ENCODE measurements around the gene TNRC6A. TPM values are rescaled to one million over a fixed set of nuclear protein-coding genes. Genes with fewer than 3 reads are reported as not detected.

Gene TNRC6A
- total and polyA plus RNA-seq, 4 experiments from 2014 or later, result 0.88 to 103 (median 63.3) TPM

DNA sequence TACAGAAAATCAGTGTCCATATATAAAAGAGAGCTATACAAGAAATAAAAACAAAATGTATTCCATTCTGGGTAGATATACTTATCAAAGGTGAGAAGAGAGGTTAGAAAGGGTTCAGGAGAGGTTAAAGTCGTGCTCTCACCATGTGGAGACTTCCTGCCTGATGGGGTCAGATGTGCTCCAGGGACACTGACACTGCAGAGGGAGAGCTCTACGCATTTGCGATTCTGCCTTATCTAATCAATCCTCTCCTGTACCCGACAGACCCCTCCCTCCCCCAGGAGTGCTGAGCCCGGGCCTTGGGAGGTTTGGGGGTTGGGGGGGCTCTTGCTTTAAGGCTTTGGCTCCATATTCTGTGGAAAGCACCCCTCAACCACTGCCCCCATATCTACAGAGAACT is 99.7 kb downstream of the TNRC6A start:
- Mint-ChIP-seq H3K4me1 (no peaks in the 10 kb centered on the region), H3K9me3 (no peaks in the 10 kb centered on the region), H3K27me3 (no peaks in the 10 kb centered on the region), H3K36me3 (peaks cover 34 to 40% of the 10 kb centered on the region in 2 donors), H3K4me3 (no peak overlapping the region), H3K27ac (no peak overlapping the region)
- Histone ChIP-seq H3K4me3 (ENCODE audit: low read length in 2 of 2) (no peak overlapping the region), H3K27me3 (ENCODE audit: insufficient read depth, low read length) (no peaks in the 10 kb centered on the region), H3K27ac (ENCODE audit: low read depth, low read length) (no peak overlapping the region), H3K4me1 (ENCODE audit: insufficient read depth, low read length) (no peaks in the 10 kb centered on the region), H3K36me3 (ENCODE audit: insufficient read depth, low read length) (peaks cover 9% of the 10 kb centered on the region), H3K9me3 (ENCODE audit: control insufficient read depth in 1 of 2, low read length in 2 of 2) (no peaks in the 10 kb centered on the region)
- DNase-seq, result no peak
- ChIA-PET CTCF (ENCODE audit: partially characterized antibody) (no interaction called here), POLR2A (ENCODE audit: partially characterized antibody) (no interaction called here)
- intact Hi-C loops (cut with micrococcal nuclease), result no loop called here

DNA sequence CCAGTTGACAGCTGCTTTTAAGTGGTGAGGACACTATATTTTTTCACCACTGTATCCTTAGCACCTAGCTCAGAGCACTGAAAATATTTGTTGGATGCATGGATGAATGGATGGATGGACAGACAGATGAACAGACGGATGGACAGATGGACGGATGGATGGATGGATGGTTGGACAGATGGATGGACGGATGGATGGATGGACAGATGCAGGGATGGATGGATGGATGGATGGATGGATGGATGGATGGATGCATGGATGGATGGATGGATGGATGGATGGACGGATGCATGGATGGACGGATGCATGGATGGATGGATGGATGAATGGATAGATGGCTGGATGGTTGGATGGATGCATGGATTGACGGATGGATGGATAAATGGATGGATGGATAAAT is 103.9 kb downstream of the TNRC6A start:
- no peaks in the 10 kb centered on the region for H3K4me1 ChIP-seq (ENCODE audit: insufficient read depth, low read length)
- Mint-ChIP-seq H3K36me3 (peaks cover 14 to 20% of the 10 kb centered on the region in 2 donors), H3K4me3 (no peak overlapping the region), H3K27me3 (no peaks in the 10 kb centered on the region), H3K9me3 (no peaks in the 10 kb centered on the region), H3K4me1 (no peaks in the 10 kb centered on the region), H3K27ac (no peak overlapping the region)
- POLR2A ChIA-PET (ENCODE audit: partially characterized antibody), result no interaction called here
- H3K9me3 ChIP-seq (ENCODE audit: control insufficient read depth in 1 of 2, low read length in 2 of 2), result no peaks in the 10 kb centered on the region
- H3K27ac ChIP-seq (ENCODE audit: low read depth, low read length), result no peak overlapping the region
- H3K27me3 ChIP-seq (ENCODE audit: insufficient read depth, low read length), result no peaks in the 10 kb centered on the region
- DNase-seq, result no peak
- peaks cover 3% of the 10 kb centered on the region for H3K36me3 ChIP-seq (ENCODE audit: insufficient read depth, low read length)
- CTCF ChIA-PET (ENCODE audit: partially characterized antibody), result no interaction called here
- H3K4me3 ChIP-seq (ENCODE audit: low read length in 2 of 2), result no peak overlapping the region
- intact Hi-C loops (cut with micrococcal nuclease), result no loop called here

DNA sequence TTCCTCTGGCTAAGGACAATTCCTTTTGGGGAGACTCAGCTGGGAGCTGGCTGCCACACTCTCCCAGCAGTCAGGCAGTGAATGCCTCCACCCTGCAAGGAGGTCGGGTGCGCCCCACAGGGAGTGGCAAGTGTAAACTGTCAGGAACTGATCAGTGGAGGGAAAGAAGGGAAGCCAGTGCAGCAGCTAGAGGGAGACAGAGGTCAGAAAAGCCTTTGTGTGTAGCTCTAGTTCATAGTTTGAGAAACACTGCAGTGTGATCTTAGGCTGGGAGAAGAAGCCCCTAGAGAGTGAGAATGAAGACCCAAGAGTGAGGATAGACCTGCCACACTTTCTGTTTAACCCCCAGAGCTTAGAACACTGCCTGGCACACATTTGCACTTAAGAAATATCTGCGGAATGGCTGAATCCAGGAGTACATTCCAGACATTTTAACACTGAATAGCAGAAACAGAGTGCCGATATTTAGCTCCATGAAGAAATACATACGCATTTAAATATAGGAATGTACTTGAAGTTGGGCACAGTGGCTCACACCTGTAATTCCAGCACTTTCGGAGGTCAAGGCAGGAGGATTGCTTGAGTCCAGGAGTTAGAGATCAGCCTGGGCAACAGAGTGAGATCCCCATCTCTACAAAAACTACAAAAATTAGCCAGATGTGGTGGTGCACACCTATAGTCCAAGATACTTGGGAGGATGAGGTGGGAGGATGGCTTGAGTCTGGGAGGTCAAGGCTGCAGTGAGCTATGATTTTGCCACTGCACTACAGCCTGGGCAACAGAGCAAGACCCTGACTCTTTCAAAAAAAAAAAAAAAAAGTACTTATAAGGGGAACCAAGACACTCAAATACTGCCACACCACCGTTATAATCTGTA is 105.2 kb downstream of the TNRC6A start:
- ChIA-PET POLR2A (ENCODE audit: partially characterized antibody) (no interaction called here), CTCF (ENCODE audit: partially characterized antibody) (interaction anchor here (1.1 kb wide), 1 partner anchor 297 kb away, joined by 3 read pairs; no protein-coding TSS in a partner anchor)
- Histone ChIP-seq H3K27ac (ENCODE audit: low read depth, low read length) (no peak overlapping the region), H3K4me1 (ENCODE audit: insufficient read depth, low read length) (no peaks in the 10 kb centered on the region), H3K4me3 (ENCODE audit: low read length in 2 of 2) (no peak overlapping the region), H3K27me3 (ENCODE audit: insufficient read depth, low read length) (no peaks in the 10 kb centered on the region), H3K9me3 (ENCODE audit: control insufficient read depth in 1 of 2, low read length in 2 of 2) (no peaks in the 10 kb centered on the region), H3K36me3 (ENCODE audit: insufficient read depth, low read length) (no peaks in the 10 kb centered on the region)
- no peak for DNase-seq
- no peaks in the 10 kb centered on the region for H3K4me1 Mint-ChIP-seq
- H3K27me3 Mint-ChIP-seq, result no peaks in the 10 kb centered on the region
- no peak overlapping the region for H3K27ac Mint-ChIP-seq
- peaks cover 10 to 20% of the 10 kb centered on the region in 2 donors for H3K36me3 Mint-ChIP-seq
- no peaks in the 10 kb centered on the region for H3K9me3 Mint-ChIP-seq
- H3K4me3 Mint-ChIP-seq, result no peak overlapping the region
- intact Hi-C loops (cut with micrococcal nuclease), result no loop called here

DNA sequence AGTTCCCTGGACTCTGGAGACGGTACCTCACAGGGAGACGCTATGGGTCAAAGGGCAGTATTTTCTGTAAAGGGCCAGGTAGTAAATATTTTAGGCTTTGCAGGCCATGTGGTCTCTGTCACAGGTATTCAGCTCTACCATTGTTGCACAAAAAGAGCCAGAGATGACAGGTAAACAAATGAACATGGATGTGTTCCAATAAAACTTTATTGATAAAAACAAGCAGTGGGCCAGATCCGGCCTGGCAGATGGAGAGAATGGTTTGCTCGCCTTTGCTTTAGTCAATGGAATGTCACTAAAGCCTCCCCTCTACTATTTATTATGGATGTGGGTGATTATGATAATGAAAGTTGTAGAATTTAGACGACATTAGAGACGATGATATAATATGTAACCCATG is 107.4 kb downstream of the TNRC6A start:
- Histone ChIP-seq H3K4me3 (ENCODE audit: low read length in 2 of 2) (no peak overlapping the region), H3K9me3 (ENCODE audit: control insufficient read depth in 1 of 2, low read length in 2 of 2) (no peaks in the 10 kb centered on the region), H3K36me3 (ENCODE audit: insufficient read depth, low read length) (no peaks in the 10 kb centered on the region), H3K27me3 (ENCODE audit: insufficient read depth, low read length) (no peaks in the 10 kb centered on the region), H3K4me1 (ENCODE audit: insufficient read depth, low read length) (no peaks in the 10 kb centered on the region), H3K27ac (ENCODE audit: low read depth, low read length) (no peak overlapping the region)
- CTCF ChIA-PET (ENCODE audit: partially characterized antibody), result no interaction called here
- Mint-ChIP-seq H3K36me3 (peaks cover 10 to 18% of the 10 kb centered on the region in 2 donors), H3K27ac (no peak overlapping the region), H3K9me3 (no peaks in the 10 kb centered on the region), H3K4me3 (no peak overlapping the region), H3K27me3 (no peaks in the 10 kb centered on the region), H3K4me1 (no peaks in the 10 kb centered on the region)
- DNase-seq, result no peak
- POLR2A ChIA-PET (ENCODE audit: partially characterized antibody), result no interaction called here
- intact Hi-C loops (cut with micrococcal nuclease), result no loop called here

DNA sequence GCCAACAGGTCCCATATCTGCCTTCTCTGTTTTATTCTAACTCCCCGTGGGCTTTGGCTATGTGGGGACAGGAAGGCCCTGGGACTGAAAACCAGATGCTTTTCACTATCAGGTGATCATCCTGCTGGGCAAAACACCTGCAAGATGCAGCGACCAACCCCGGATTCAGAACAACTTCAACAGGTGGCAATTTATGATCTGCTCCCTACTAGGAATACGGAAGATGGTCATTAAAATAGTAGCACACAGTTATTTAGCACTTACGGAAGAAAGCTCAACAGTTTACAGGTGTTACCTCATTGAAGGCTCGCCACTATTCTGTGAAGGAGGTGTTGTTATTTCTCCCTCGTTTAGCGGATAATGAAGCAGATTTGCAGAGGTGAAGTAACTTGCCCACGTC is 108.5 kb downstream of the TNRC6A start:
- Mint-ChIP-seq H3K4me3 (no peak overlapping the region), H3K36me3 (peaks cover 4 to 14% of the 10 kb centered on the region in 2 donors), H3K27ac (no peak overlapping the region), H3K9me3 (no peaks in the 10 kb centered on the region), H3K4me1 (no peaks in the 10 kb centered on the region), H3K27me3 (no peaks in the 10 kb centered on the region)
- H3K27ac ChIP-seq (ENCODE audit: low read depth, low read length), result no peak overlapping the region
- H3K27me3 ChIP-seq (ENCODE audit: insufficient read depth, low read length), result no peaks in the 10 kb centered on the region
- H3K9me3 ChIP-seq (ENCODE audit: control insufficient read depth in 1 of 2, low read length in 2 of 2), result no peaks in the 10 kb centered on the region
- H3K4me1 ChIP-seq (ENCODE audit: insufficient read depth, low read length), result no peaks in the 10 kb centered on the region
- no peak overlapping the region for H3K4me3 ChIP-seq (ENCODE audit: low read length in 2 of 2)
- ChIA-PET POLR2A (ENCODE audit: partially characterized antibody) (no interaction called here), CTCF (ENCODE audit: partially characterized antibody) (no interaction called here)
- intact Hi-C loops (cut with micrococcal nuclease), result no loop called here
- DNase-seq, result no peak
- no peaks in the 10 kb centered on the region for H3K36me3 ChIP-seq (ENCODE audit: insufficient read depth, low read length)

DNA sequence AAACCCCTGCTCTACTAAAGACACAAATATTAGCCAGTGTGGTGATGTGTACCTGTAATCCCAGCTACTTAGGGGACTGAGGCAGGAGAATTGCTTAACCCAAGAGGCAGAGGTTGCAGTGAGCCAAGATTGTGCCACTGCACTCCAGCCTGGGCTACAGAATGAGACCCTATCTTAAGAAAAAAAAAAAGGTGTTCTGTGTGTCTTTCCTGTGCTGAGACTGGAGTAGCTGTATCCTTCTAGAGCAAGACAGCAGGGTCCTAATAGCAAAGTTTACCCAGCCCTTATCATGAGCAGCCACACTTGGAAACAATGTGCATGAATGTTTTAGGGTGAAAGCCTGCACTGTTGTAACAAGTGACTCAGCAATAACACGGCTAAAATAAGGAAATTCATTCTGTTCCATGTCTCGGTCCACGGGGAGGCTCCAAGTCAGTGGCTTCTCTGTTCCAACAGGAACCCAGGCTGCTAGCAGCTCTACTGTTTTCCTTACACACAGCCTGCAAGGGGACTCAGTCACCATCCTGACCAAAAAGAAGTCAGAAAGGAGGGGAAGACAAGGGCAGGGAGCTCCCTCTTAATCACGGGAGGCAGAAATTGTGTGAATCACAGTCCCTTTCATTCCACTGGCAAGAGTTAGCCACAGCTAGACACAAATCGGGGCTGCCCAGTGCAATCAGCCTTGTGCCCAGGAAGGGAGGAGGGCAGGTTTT is 109.3 kb downstream of the TNRC6A start:
- Histone ChIP-seq H3K4me1 (ENCODE audit: insufficient read depth, low read length) (no peaks in the 10 kb centered on the region), H3K27ac (ENCODE audit: low read depth, low read length) (no peak overlapping the region), H3K9me3 (ENCODE audit: control insufficient read depth in 1 of 2, low read length in 2 of 2) (no peaks in the 10 kb centered on the region), H3K27me3 (ENCODE audit: insufficient read depth, low read length) (no peaks in the 10 kb centered on the region), H3K36me3 (ENCODE audit: insufficient read depth, low read length) (no peaks in the 10 kb centered on the region), H3K4me3 (ENCODE audit: low read length in 2 of 2) (no peak overlapping the region)
- no peaks in the 10 kb centered on the region for H3K4me1 Mint-ChIP-seq
- CTCF ChIA-PET (ENCODE audit: partially characterized antibody), result interaction anchor here (0.7 kb wide), 1 partner anchor 387 kb away, joined by 3 read pairs; no protein-coding TSS in a partner anchor
- H3K27me3 Mint-ChIP-seq, result no peaks in the 10 kb centered on the region
- H3K4me3 Mint-ChIP-seq, result no peak overlapping the region
- no peak overlapping the region for H3K27ac Mint-ChIP-seq
- peaks cover 4 to 16% of the 10 kb centered on the region in 2 donors for H3K36me3 Mint-ChIP-seq
- H3K9me3 Mint-ChIP-seq, result no peaks in the 10 kb centered on the region
- intact Hi-C loops (cut with micrococcal nuclease), result no loop called here
- no peak for DNase-seq
- POLR2A ChIA-PET (ENCODE audit: partially characterized antibody), result no interaction called here

DNA sequence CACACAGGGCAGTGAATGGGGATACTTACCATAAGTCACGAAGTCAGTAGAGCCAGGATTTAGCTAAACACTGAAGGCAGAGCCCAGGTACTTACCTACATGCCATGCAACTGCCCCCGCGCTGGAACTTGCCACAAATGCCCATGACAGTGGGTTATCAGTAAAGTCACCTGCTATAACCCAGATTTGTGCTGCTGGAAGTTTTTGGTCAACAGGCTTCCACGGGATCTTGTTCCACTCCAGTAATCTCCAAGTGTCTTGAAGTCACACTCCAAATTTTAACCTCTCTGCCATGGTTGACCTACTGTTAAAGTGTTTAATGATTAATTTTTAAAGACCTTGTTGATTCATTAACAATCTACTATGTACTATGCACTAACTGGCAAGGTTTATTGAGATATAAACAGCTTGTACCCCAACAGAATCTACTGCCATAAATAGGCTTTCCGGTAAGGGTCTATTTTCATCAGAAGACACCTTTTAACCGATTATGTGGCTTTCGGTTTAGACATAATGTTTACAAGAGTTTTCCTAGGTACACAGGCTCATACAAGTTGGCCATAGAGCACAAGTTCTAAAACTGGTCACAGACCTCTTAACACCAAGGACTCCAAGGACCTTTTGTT is 110.0 kb downstream of the TNRC6A start:
- Histone ChIP-seq H3K27me3 (ENCODE audit: insufficient read depth, low read length) (no peaks in the 10 kb centered on the region), H3K4me1 (ENCODE audit: insufficient read depth, low read length) (no peaks in the 10 kb centered on the region), H3K27ac (ENCODE audit: low read depth, low read length) (no peak overlapping the region), H3K9me3 (ENCODE audit: control insufficient read depth in 1 of 2, low read length in 2 of 2) (no peaks in the 10 kb centered on the region), H3K4me3 (ENCODE audit: low read length in 2 of 2) (no peak overlapping the region), H3K36me3 (ENCODE audit: insufficient read depth, low read length) (no peaks in the 10 kb centered on the region)
- ChIA-PET POLR2A (ENCODE audit: partially characterized antibody) (no interaction called here), CTCF (ENCODE audit: partially characterized antibody) (interaction anchor here (0.7 kb wide), 1 partner anchor 587 kb away, joined by 3 read pairs; no protein-coding TSS in a partner anchor)
- intact Hi-C loops (cut with micrococcal nuclease), result no loop called here
- no peaks in the 10 kb centered on the region for H3K27me3 Mint-ChIP-seq
- H3K9me3 Mint-ChIP-seq, result no peaks in the 10 kb centered on the region
- H3K27ac Mint-ChIP-seq, result no peak overlapping the region
- H3K4me1 Mint-ChIP-seq, result no peaks in the 10 kb centered on the region
- peaks cover 4 to 20% of the 10 kb centered on the region in 2 donors for H3K36me3 Mint-ChIP-seq
- no peak for DNase-seq
- no peak overlapping the region for H3K4me3 Mint-ChIP-seq

Data from CD4-positive, alpha-beta memory T cell (primary cell).